Common myeloid progenitor, CD34-positive (primary cell): ENCODE data around the gene MAGEA6. TPM values are rescaled to one million over a fixed set of nuclear protein-coding genes. Genes with fewer than 3 reads are reported as not detected.
"Not testable (repeated sequence)": the region's sequence is repeated elsewhere in the genome, so short reads cannot be mapped to it uniquely, and the experiment has no call there.

ENCODE experiments used
- CTCF ChIA-PET: fragments of 350-600 bp; sonication (Branson Sonifier 250); formaldehyde crosslinking; loops from one replicate; lab custom pipeline; 2021; ENCODE audit warnings: antibody characterized with exemption; lab: Charles Lee
- POLR2A ChIA-PET: fragments of 350-600 bp; sonication (Branson Sonifier 250); formaldehyde crosslinking; loops from one replicate; lab custom pipeline; 2021; ENCODE audit warnings: antibody characterized with exemption; lab: Charles Lee
- DNase-seq, 3 donors: peaks; one replicate each; pipeline versions ENCODE4 v3.0.0 to v3.0.0-alpha.2; 2013
- H3K27ac ChIP-seq, 2 experiments: 1 replicate in 1 of 2; 2 replicates in 1 of 2; pipeline ENCODE4 v1.7.0; 2013; ENCODE audit warnings: inconsistent platforms in 2 of 2, low read length in 2 of 2, mild to moderate bottlenecking in 2 of 2, low read depth in 1 of 2, moderate library complexity in 1 of 2; ENCODE audit not compliant: severe bottlenecking in 2 of 2, insufficient read depth in 1 of 2, poor library complexity in 1 of 2
- H3K27me3 ChIP-seq, 5 experiments: replicated peaks in 2 of 5; 1 replicate in 3 of 5; 2 replicates in 2 of 5; pipeline versions ENCODE4 v1.6.1 to v1.7.0; 2013; ENCODE audit warnings: low read length in 4 of 5, mild to moderate bottlenecking in 2 of 5, moderate library complexity in 2 of 5, inconsistent platforms in 1 of 5; ENCODE audit not compliant: insufficient read depth in 5 of 5, control insufficient read depth in 4 of 5
- H3K36me3 ChIP-seq, 4 experiments: 1 replicate in 2 of 4; 2 replicates in 2 of 4; pipeline versions ENCODE4 v1.6.1 to v1.7.0; 2013; ENCODE audit warnings: low read length in 3 of 4, control low read depth in 1 of 4, mild to moderate bottlenecking in 1 of 4; ENCODE audit not compliant: control insufficient read depth in 4 of 4, insufficient read depth in 4 of 4
- H3K4me1 ChIP-seq, 4 experiments: 1 replicate in 3 of 4; 2 replicates in 1 of 4; pipeline versions ENCODE4 v1.6.1 to v1.7.1; 2013; ENCODE audit warnings: low read length in 3 of 4, mild to moderate bottlenecking in 3 of 4, control low read depth in 1 of 4, inconsistent platforms in 1 of 4, moderate library complexity in 1 of 4; ENCODE audit not compliant: control insufficient read depth in 4 of 4, insufficient read depth in 4 of 4; ENCODE audit errors: control extremely low read depth in 1 of 4
- H3K4me3 ChIP-seq, 7 experiments: 1 replicate in 4 of 7; 2 replicates in 3 of 7; pipeline versions ENCODE4 v1.5.1 to v1.7.0; 2013; ENCODE audit warnings: mild to moderate bottlenecking in 7 of 7, low read length in 6 of 7, moderate library complexity in 6 of 7, inconsistent platforms in 2 of 7, low read depth in 2 of 7, control low read depth in 1 of 7; ENCODE audit not compliant: insufficient read depth in 4 of 7, control insufficient read depth in 1 of 7; ENCODE audit errors: extremely low read depth in 1 of 7
- H3K9me3 ChIP-seq, 5 experiments: 1 replicate in 4 of 5; 2 replicates in 1 of 5; pipeline versions ENCODE4 v1.6.1 to v1.7.1; 2013; ENCODE audit warnings: low read length in 4 of 5, mild to moderate bottlenecking in 2 of 5, inconsistent platforms in 1 of 5, low read depth in 1 of 5, moderate library complexity in 1 of 5; ENCODE audit not compliant: control insufficient read depth in 4 of 5, insufficient read depth in 2 of 5; ENCODE audit errors: control extremely low read depth in 1 of 5
- whole genome bisulfite sequencing: methylation state at CpG from one replicate; pipeline ENCODE4 v1.1.5; 2013; ENCODE audit not compliant: insufficient coverage; 5-methylcytosine and 5-hydroxymethylcytosine counted together
- polyA plus RNA-seq: library from polyadenylated mRNA; unstranded; fragments of 120-200 nt; gene quantifications from one replicate; pipeline ENCODE4 v1.2.1, GENCODE V29; 2013

MAGEA6 gene
- polyA plus RNA-seq, result not detected

GRCh38 chrX:152769549-152770289 lies at the start of gene MAGEA6:
TSS of gene MAGEA6 (minus strand) at chrX:152769689. CDS start at chrX:152767650, 2,039 bp downstream.
- POLR2A ChIA-PET, H3K27ac ChIP-seq, H3K9me3 ChIP-seq, H3K27me3 ChIP-seq, H3K36me3 ChIP-seq, H3K4me1 ChIP-seq, CTCF ChIA-PET, DNase-seq, H3K4me3 ChIP-seq: not testable (repeated sequence)
- WGBS, result no CpG with 5 or more reads among the region's 29 CpGs

DNA sequence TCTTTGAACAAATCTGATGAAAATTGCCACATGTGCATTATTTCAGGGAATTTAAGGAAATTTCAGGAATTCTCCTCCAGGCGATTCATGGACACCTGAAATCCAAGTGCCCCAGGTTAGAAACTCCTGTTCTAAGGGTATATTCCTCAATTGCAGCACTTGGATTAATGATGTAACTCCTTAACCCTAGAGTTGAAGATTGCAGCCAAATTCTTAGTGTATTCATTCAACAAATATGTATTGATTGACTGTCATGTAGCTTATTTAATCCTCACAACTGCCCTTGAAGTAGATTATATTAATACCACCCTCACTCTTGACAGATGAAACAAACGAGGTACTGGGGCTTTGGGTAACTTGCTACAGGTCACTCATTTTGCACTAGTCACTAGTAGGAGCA lies 49.8 kb upstream of the MAGEA6 start:
- Histone ChIP-seq H3K9me3 (no peaks in the 10 kb centered on the region), H3K27ac (no peak overlapping the region), H3K4me1 (peaks cover 0 to 2% (median 0%) of the 10 kb centered on the region in 4 experiments), H3K4me3 (no peak overlapping the region), H3K36me3 (no peaks in the 10 kb centered on the region), H3K27me3 (peaks cover 0 to 18% (median under 1%) of the 10 kb centered on the region in 5 experiments)
- ChIA-PET POLR2A (no interaction called here), CTCF (interaction anchor here (1.0 to 1.4 kb wide), 3 partner anchors 10 to 106 kb away, joined by 3 to 4 read pairs (median 3); no protein-coding TSS in a partner anchor)
- WGBS, result 84% methylated on average over 2 of the region's 2 CpGs
- no peak for DNase-seq

DNA sequence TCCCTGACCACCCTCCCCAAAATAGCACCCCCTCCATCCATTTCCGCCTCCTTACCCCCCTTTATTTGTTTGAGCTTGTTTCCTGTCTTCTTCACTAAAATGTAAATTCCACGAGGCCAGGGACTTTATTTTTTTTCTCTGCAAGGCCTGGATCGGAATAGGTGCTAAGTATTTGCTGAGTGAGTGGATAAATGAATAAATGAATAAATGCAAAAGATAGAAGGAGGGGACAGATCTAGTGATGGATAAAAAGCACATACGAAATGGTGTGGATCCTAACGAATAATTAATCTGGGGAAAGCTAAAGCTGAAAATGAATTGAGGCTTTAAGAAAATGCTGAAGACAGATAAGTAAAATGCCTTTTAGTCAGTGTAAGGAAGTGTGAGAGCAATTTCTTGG lies 48.9 kb upstream of the MAGEA6 start:
- H3K4me3 ChIP-seq, result no peak overlapping the region
- H3K9me3 ChIP-seq, result no peaks in the 10 kb centered on the region
- no peaks in the 10 kb centered on the region for H3K36me3 ChIP-seq
- WGBS, result 90% methylated on average over 5 of the region's 5 CpGs
- H3K27ac ChIP-seq, result no peak overlapping the region
- peaks cover 0 to 2% (median 0%) of the 10 kb centered on the region in 4 experiments for H3K4me1 ChIP-seq
- H3K27me3 ChIP-seq, result peaks cover 0 to 9% (median 0%) of the 10 kb centered on the region in 5 experiments
- POLR2A ChIA-PET, result no interaction called here
- DNase-seq, result no peak
- CTCF ChIA-PET, result interaction anchor here (1.4 to 1.5 kb wide), 2 partner anchors 13 to 1067 kb away, joined by 3 to 4 read pairs; partner anchors contain the start of genes CETN2 and NSDHL

GRCh38 chrX:152817078-152817764 lies 47.7 kb upstream of the MAGEA6 start:
- no peak overlapping the region for H3K27ac ChIP-seq
- peak in 2 of 3 donors; percentile 35 to 38 for DNase-seq
- no peaks in the 10 kb centered on the region for H3K36me3 ChIP-seq
- CTCF ChIA-PET, result interaction anchor here (1.2 to 1.5 kb wide), 3 partner anchors 14 to 1066 kb away, joined by 3 to 4 read pairs (median 3); partner anchors contain the start of genes CETN2 and NSDHL
- peaks cover 0 to 2% (median 0%) of the 10 kb centered on the region in 4 experiments for H3K4me1 ChIP-seq
- no peaks in the 10 kb centered on the region for H3K9me3 ChIP-seq
- no peaks in the 10 kb centered on the region for H3K27me3 ChIP-seq
- no peak overlapping the region for H3K4me3 ChIP-seq
- 37% methylated on average over 5 of the region's 6 CpGs for WGBS
- POLR2A ChIA-PET, result no interaction called here

GRCh38 chrX:152814048-152814447 lies 44.6 kb upstream of the MAGEA6 start:
- H3K36me3 ChIP-seq, result no peaks in the 10 kb centered on the region
- 61% methylated on average over 5 of the region's 5 CpGs for WGBS
- ChIA-PET POLR2A (interaction anchor here (0.7 kb wide), 1 partner anchor 11 kb away, joined by 3 read pairs; no protein-coding TSS in a partner anchor), CTCF (interaction anchor here (0.9 to 1.3 kb wide), 3 partner anchors 9 to 1062 kb away, joined by 3 to 5 read pairs (median 3); no protein-coding TSS in a partner anchor)
- H3K4me3 ChIP-seq, result no peak overlapping the region
- peaks cover 0 to 4% (median 0%) of the 10 kb centered on the region in 5 experiments for H3K27me3 ChIP-seq
- peaks cover 0 to 2% (median 0%) of the 10 kb centered on the region in 4 experiments for H3K4me1 ChIP-seq
- DNase-seq, result no peak
- H3K9me3 ChIP-seq, result no peaks in the 10 kb centered on the region
- no peak overlapping the region for H3K27ac ChIP-seq

GRCh38 chrX:152813206-152813605 lies 43.7 kb upstream of the MAGEA6 start:
- ChIA-PET CTCF (interaction anchor here (0.9 to 1.3 kb wide), 3 partner anchors 10 to 1061 kb away, joined by 3 to 5 read pairs (median 3); no protein-coding TSS in a partner anchor), POLR2A (no interaction called here)
- Histone ChIP-seq H3K27ac (no peak overlapping the region), H3K4me3 (no peak overlapping the region), H3K36me3 (no peaks in the 10 kb centered on the region), H3K27me3 (peaks cover 0 to 4% (median 0%) of the 10 kb centered on the region in 5 experiments), H3K4me1 (peaks cover 0 to 2% (median 0%) of the 10 kb centered on the region in 4 experiments), H3K9me3 (no peaks in the 10 kb centered on the region)
- DNase-seq, result peak in 2 of 3 donors; percentile 14 to 32
- WGBS, result 26% methylated on average over 3 of the region's 5 CpGs
